ENCODE results near the gene OR2K2.

GRCh38 chr9:111300140-111300735 is 29.8 kb downstream of the OR2K2 start:
- TF ChIP-seq MAX (CRISPR knock-in tag; IDR thresholded peaks at IDR 0.05) = no peak
- no peak for TF ChIP-seq SREBF1 (IDR thresholded peaks at IDR 0.05; ENCODE audit: borderline replicate concordance, low read depth, low read length)
- TF ChIP-seq SETDB1 (IDR thresholded peaks at IDR 0.05; ENCODE audit: low read length) = no peak
- no peak for TF ChIP-seq EZH2 (IDR thresholded peaks at IDR 0.05; ENCODE audit: borderline replicate concordance, low read depth, low read length)
- no peak for TF ChIP-seq IFI16 (CRISPR knock-in tag; IDR thresholded peaks at IDR 0.05)
- TF ChIP-seq PURB (CRISPR knock-in tag; IDR thresholded peaks at IDR 0.05; ENCODE audit: low read depth) = no peak

All from K562 (cell line).